HCT116 (cell line): ENCODE measurements around the gene IQGAP2. TPM values are rescaled to one million over a fixed set of nuclear protein-coding genes. Genes with fewer than 3 reads are reported as not detected.

Experiments used
- ATAC-seq: fragments of 200-7000 bp; cut with Tn5 transposase; 2 replicates; pipeline ENCODE4 v1.9.1; 2020; ENCODE audit warnings: mild to moderate bottlenecking, moderate library complexity
- BruUV-seq: library from RNA; stranded (reverse); fragments of 400-500 nt; replicated peaks from 2 replicates; lab custom pipeline; 2021; lab: Mats Ljungman, UMichigan
- CTCF ChIA-PET: fragments of 300-600 bp; sonication (Branson Sonifier 250); formaldehyde crosslinking; loops from one replicate; lab custom pipeline; 2021; ENCODE audit warnings: antibody characterized with exemption; lab: Charles Lee
- POLR2A ChIA-PET: fragments of 300-600, 350-600 bp; sonication (Branson Sonifier 250); formaldehyde crosslinking; loops from one replicate; lab custom pipeline; 2021; ENCODE audit warnings: antibody characterized with exemption; lab: Charles Lee
- RAD21 ChIA-PET, 2 experiments: fragments of 300-600 bp; sonication (Branson Sonifier 250); formaldehyde crosslinking; loops; one replicate each; lab custom pipeline; 2023; ENCODE audit warnings: low total read pairs in 2 of 2; ENCODE audit not compliant: uncharacterized antibody in 2 of 2, unreplicated experiment in 2 of 2, low non-redundant PET in 1 of 2; lab: Charles Lee
- DNase-seq: peaks from one replicate; pipeline ENCODE4 v3.0.0-alpha.2; 2010; ENCODE audit warnings: low read depth, low spot score
- H2AFZ ChIP-seq: fragments of 200-600 bp; shearing (Covaris generic), sonication (generic); 2 replicates; pipeline ENCODE4 v1.6.1; 2017; ENCODE audit warnings: low read depth, mixed run types, mixed read lengths, antibody characterized with exemption, low read length; ENCODE audit not compliant: poor library complexity, severe bottlenecking
- H3K27ac ChIP-seq: 2 replicates; pipeline ENCODE4 v1.5.1; 2012; ENCODE audit warnings: low read depth, low read length
- H3K27me3 ChIP-seq: fragments of 200-600 bp; sonication (generic); 2 replicates; pipeline ENCODE4 v1.6.1; 2016; ENCODE audit warnings: mixed run types, low read length, mixed read lengths; ENCODE audit not compliant: insufficient read depth
- H3K36me3 ChIP-seq, 2 experiments: fragments of 200-500 bp in 1 of 2; fragments of 200-600 bp in 1 of 2; sonication (Bioruptor generic) in 1 of 2; sonication (generic) in 1 of 2; 2 replicates each; pipeline versions ENCODE4 v1.5.1 to v1.6.1; 2014 to 2016; ENCODE audit warnings: low read length in 2 of 2, inconsistent platforms in 1 of 2, mixed read lengths in 1 of 2, mixed run types in 1 of 2; ENCODE audit not compliant: insufficient read depth in 2 of 2, control insufficient read depth in 1 of 2
- H3K4me1 ChIP-seq, 2 experiments: fragments of 200-600 bp in 1 of 2; sonication (generic) in 1 of 2; 2 replicates each; pipeline versions ENCODE4 v1.5.1 to v1.6.1; 2012 to 2017; ENCODE audit warnings: low read length in 2 of 2, inconsistent platforms in 1 of 2, mild to moderate bottlenecking in 1 of 2, mixed read lengths in 1 of 2, mixed run types in 1 of 2, moderate library complexity in 1 of 2; ENCODE audit not compliant: insufficient read depth in 2 of 2, control insufficient read depth in 1 of 2
- H3K4me2 ChIP-seq: fragments of 200-600 bp; sonication (generic); 2 replicates; pipeline ENCODE4 v1.6.1; 2017; ENCODE audit warnings: mixed run types, low read length, mixed read lengths
- H3K4me3 ChIP-seq, 2 experiments: fragments of 200-600 bp in 1 of 2; sonication (generic) in 1 of 2; replicated peaks in 1 of 2; 2 replicates each; pipeline ENCODE4 v1.5.1; 2011 to 2016; ENCODE audit warnings: low read length in 2 of 2, control low read depth in 1 of 2, low read depth in 1 of 2, mild to moderate bottlenecking in 1 of 2, mixed read lengths in 1 of 2, mixed run types in 1 of 2
- H3K79me2 ChIP-seq: fragments of 200-600 bp; sonication (generic); 2 replicates; pipeline ENCODE4 v1.6.1; 2017; ENCODE audit warnings: mild to moderate bottlenecking, mixed run types, low read length, moderate library complexity, mixed read lengths; ENCODE audit not compliant: insufficient read depth
- H3K9ac ChIP-seq: fragments of 200-600 bp; sonication (generic); 2 replicates; pipeline ENCODE4 v1.6.1; 2016; ENCODE audit warnings: low read length, mixed read lengths
- H3K9me2 ChIP-seq: fragments of 200-600 bp; sonication (generic), shearing (Covaris generic); 2 replicates; pipeline ENCODE4 v1.6.1; 2017; ENCODE audit warnings: mixed run types, mild to moderate bottlenecking, moderate library complexity; ENCODE audit not compliant: insufficient read depth
- H3K9me3 ChIP-seq, 2 experiments: fragments of 200-500 bp in 1 of 2; fragments of 200-600 bp in 1 of 2; sonication (Bioruptor generic) in 1 of 2; sonication (generic) in 1 of 2; 2 replicates each; pipeline ENCODE4 v1.6.1; 2014 to 2017; ENCODE audit warnings: low read length in 2 of 2, mixed read lengths in 2 of 2, inconsistent platforms in 1 of 2, low read depth in 1 of 2, mild to moderate bottlenecking in 1 of 2, mixed run types in 1 of 2, moderate library complexity in 1 of 2; ENCODE audit not compliant: control insufficient read depth in 1 of 2, insufficient read depth in 1 of 2
- H4K20me1 ChIP-seq: fragments of 200-600 bp; sonication (generic), shearing (Covaris generic); 2 replicates; pipeline ENCODE4 v1.6.1; 2017; ENCODE audit warnings: mixed run types, mild to moderate bottlenecking, moderate library complexity; ENCODE audit not compliant: insufficient read depth
- CBX3 ChIP-seq: IDR thresholded peaks from 2 replicates; pipeline ENCODE4 v1.6.1; 2012; ENCODE audit warnings: low read depth
- EZH2phosphoT487 ChIP-seq: fragments of 200-600 bp; IDR thresholded peaks from 2 replicates; pipeline ENCODE4 v1.6.1; 2018; ENCODE audit warnings: antibody characterized with exemption, borderline replicate concordance
- FOSL1 ChIP-seq: IDR thresholded peaks from 2 replicates; pipeline ENCODE4 v1.6.1; 2012; ENCODE audit warnings: low read depth
- RAD21 ChIP-seq: IDR thresholded peaks from 2 replicates; pipeline ENCODE4 v1.6.1; 2012; ENCODE audit warnings: low read depth, mild to moderate bottlenecking
- SP1 ChIP-seq: IDR thresholded peaks from 2 replicates; pipeline ENCODE4 v1.6.1; 2012; ENCODE audit warnings: low read depth
- TCF7L2 ChIP-seq: IDR thresholded peaks from 2 replicates; pipeline ENCODE4 v1.7.0; 2011; ENCODE audit warnings: borderline replicate concordance, inconsistent platforms; ENCODE audit not compliant: insufficient read depth, insufficient read length; ENCODE audit errors: extremely low read depth
- intact Hi-C: fragments of 100-400 bp; cut with micrococcal nuclease; formaldehyde crosslinking; loops from 2 replicates; pipeline ENCODE4 v1.10.0; 2022
- total RNA-seq: library from RNA; stranded (reverse); gene quantifications from one replicate; pipeline ENCODE4 v1.2.1, GENCODE V29; 2021; ENCODE audit not compliant: unreplicated experiment
- TF ChIP-seq, protein P1 (sequence below), 3 experiments: fragments of 200-600 bp in 1 of 3; sonication (generic) in 1 of 3; IDR thresholded peaks in 2 of 3; conservative IDR thresholded peaks in 1 of 3; 2 replicates each; pipeline ENCODE4 v1.5.1; 2012 to 2017; ENCODE audit warnings: low read depth in 2 of 3, low read length in 2 of 3, antibody characterized with exemption in 1 of 3, borderline replicate concordance in 1 of 3, control low read depth in 1 of 3, mild to moderate bottlenecking in 1 of 3, mixed read lengths in 1 of 3, mixed run types in 1 of 3, moderate library complexity in 1 of 3; ENCODE audit not compliant: insufficient read depth in 1 of 3
- TF ChIP-seq, protein P2 (sequence below): IDR thresholded peaks from 2 replicates; pipeline ENCODE4 v1.6.1; 2011; ENCODE audit warnings: mild to moderate bottlenecking, low read length, moderate library complexity; ENCODE audit not compliant: insufficient replicate concordance; ENCODE audit errors: extremely low read depth

The IQGAP2 gene
- total RNA-seq, 1 experiment from 2014 or later = 2.0 TPM

DNA sequence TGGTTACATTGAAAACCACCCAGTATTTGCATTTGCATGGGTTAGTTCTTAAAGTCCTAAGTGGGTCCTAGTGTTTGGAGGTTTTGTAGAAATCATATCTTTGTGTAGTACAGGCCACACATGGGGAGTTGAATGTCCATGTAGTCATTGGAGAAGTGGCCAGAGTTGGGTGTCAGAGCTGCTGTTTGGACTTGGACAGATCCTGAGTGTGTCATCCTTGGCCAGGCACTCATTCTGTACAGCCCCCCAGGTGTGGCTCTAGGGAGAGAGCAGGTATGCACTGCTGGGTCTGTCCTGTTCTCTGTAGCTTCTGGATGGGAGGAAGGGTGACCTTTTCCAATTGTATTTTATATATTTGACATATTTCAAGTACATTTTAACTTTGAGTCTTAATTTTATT lies 82.4 kb downstream of the IQGAP2 start:
- RAD21 ChIA-PET = no interaction called here

More for the DNA sequence above, 82.4 kb downstream of the IQGAP2 start:
- no peaks in the 10 kb centered on the region for H3K27me3 ChIP-seq
- ATAC-seq = no peak
- H3K9ac ChIP-seq = no peak overlapping the region
- H4K20me1 ChIP-seq = no peaks in the 10 kb centered on the region
- H3K4me2 ChIP-seq = no peak overlapping the region
- no peaks in the 10 kb centered on the region for H3K9me3 ChIP-seq
- TF ChIP-seq FOSL1 (no peak), TCF7L2 (no peak), RAD21 (no peak), SP1 (no peak), EZH2phosphoT487 (no peak), CBX3 (no peak)
- TF ChIP-seq, protein P1, sequence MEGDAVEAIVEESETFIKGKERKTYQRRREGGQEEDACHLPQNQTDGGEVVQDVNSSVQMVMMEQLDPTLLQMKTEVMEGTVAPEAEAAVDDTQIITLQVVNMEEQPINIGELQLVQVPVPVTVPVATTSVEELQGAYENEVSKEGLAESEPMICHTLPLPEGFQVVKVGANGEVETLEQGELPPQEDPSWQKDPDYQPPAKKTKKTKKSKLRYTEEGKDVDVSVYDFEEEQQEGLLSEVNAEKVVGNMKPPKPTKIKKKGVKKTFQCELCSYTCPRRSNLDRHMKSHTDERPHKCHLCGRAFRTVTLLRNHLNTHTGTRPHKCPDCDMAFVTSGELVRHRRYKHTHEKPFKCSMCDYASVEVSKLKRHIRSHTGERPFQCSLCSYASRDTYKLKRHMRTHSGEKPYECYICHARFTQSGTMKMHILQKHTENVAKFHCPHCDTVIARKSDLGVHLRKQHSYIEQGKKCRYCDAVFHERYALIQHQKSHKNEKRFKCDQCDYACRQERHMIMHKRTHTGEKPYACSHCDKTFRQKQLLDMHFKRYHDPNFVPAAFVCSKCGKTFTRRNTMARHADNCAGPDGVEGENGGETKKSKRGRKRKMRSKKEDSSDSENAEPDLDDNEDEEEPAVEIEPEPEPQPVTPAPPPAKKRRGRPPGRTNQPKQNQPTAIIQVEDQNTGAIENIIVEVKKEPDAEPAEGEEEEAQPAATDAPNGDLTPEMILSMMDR (IDR thresholded peaks at IDR 0.05 in 2 of 3, conservative IDR thresholded peaks at IDR 0.05 in 1 of 3; ENCODE audit: borderline replicate concordance in 1 of 3, insufficient read depth in 1 of 3, low read depth in 2 of 3, low read length in 2 of 3) = no peak
- TF ChIP-seq, protein P2, sequence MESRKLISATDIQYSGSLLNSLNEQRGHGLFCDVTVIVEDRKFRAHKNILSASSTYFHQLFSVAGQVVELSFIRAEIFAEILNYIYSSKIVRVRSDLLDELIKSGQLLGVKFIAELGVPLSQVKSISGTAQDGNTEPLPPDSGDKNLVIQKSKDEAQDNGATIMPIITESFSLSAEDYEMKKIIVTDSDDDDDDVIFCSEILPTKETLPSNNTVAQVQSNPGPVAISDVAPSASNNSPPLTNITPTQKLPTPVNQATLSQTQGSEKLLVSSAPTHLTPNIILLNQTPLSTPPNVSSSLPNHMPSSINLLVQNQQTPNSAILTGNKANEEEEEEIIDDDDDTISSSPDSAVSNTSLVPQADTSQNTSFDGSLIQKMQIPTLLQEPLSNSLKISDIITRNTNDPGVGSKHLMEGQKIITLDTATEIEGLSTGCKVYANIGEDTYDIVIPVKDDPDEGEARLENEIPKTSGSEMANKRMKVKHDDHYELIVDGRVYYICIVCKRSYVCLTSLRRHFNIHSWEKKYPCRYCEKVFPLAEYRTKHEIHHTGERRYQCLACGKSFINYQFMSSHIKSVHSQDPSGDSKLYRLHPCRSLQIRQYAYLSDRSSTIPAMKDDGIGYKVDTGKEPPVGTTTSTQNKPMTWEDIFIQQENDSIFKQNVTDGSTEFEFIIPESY = no peak
- TF ChIP-seq, all 23 proteins: peak for 0
- CTCF ChIA-PET = no interaction called here
- no peaks in the 10 kb centered on the region for H3K4me1 ChIP-seq
- POLR2A ChIA-PET = no interaction called here
- no peak for DNase-seq
- H3K9me2 ChIP-seq = no peaks in the 10 kb centered on the region
- H3K79me2 ChIP-seq = no peaks in the 10 kb centered on the region
- no peak overlapping the region for H3K4me3 ChIP-seq
- no TSS peak for BruUV-seq
- intact Hi-C loops = no loop called here
- H3K27ac ChIP-seq = no peak overlapping the region
- no peaks in the 10 kb centered on the region for H3K36me3 ChIP-seq
- no peak overlapping the region for H2AFZ ChIP-seq
